ENCODE data around the gene ZNF587B.
"Not testable (repeated sequence)": the region's sequence is repeated elsewhere in the genome, so short reads cannot be mapped to it uniquely, and the experiment has no call there.

Gene ZNF587B

DNA sequence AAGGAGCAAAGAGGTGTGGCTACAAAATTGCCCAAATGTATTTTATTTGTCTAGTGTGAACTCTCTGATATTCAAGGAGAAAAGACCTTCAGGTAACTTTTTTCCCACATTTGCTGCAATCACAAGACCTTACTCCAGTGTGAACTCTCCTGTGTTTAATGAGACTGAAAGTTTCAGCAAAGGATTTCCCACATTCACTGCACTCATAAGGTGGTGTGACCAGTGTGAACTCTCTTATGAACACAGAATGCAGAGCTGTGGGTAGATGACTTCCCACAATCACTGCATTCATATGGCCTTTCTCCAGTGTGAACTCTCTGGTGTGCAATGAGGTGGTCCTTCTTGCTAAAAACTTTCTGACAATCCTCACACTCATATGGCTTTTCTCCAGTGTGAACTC, 42.4 kb downstream of the ZNF587B start:
- Histone ChIP-seq H3K4me1 (ENCODE audit: control insufficient read depth, insufficient read depth, low read length, unreplicated experiment) (no peaks in the 10 kb centered on the region), H3K79me2 (ENCODE audit: control insufficient read depth, insufficient read depth, low read length, unreplicated experiment) (no peaks in the 10 kb centered on the region), H3K27me3 (ENCODE audit: insufficient read depth, low read length) (no peaks in the 10 kb centered on the region), H3K27ac (ENCODE audit: low read depth, low read length) (no peak overlapping the region), H2AFZ (ENCODE audit: low read length, unreplicated experiment) (no peak overlapping the region), H3K36me3 (ENCODE audit: insufficient read depth, low read length) (peaks cover 35% of the 10 kb centered on the region), H3K4me3 (ENCODE audit: low read depth, low read length) (no peak overlapping the region)

DNA sequence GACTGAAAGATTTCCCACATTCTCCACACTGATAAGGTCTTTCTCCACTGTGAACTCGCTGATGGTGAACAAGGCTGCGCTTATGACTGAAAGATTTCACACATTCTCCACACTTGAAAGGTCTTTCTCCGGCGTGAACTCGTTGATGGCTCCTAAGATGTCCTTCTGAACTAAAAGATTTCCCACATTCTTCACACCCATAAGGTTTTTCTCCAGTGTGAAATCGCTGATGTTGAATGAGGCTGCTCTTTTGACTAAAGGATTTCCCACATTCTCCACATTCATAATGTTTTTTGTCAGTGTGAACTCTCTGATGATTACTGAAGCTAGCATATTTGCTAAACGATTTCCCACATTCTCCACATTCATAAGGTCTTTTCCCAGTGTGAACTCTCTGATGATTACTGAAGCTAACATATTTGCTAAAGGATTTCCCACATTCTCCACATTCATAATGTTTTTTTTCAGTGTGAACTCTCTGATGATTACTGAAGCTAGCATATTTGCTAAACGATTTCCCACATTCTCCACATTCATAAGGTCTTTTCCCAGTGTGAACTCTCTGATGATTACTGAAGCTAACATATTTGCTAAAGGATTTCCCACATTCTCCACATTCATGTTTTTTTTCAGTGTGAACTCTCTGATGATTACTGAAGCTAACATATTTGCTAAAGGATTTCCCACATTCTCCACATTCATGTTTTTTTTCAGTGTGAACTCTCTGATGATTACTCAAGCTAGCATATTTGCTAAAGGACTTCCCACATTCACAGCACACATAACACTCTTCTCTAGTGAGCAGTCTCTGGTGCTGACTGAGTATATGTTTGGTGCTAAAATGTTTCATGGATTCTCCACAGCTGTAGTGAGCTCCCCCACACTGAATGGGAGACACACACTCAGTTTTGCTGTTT, 44.0 kb downstream of the ZNF587B start:
- not testable (repeated sequence) for H3K4me3 ChIP-seq (ENCODE audit: low read depth, low read length); H3K27ac ChIP-seq (ENCODE audit: low read depth, low read length); H3K79me2 ChIP-seq (ENCODE audit: control insufficient read depth, insufficient read depth, low read length, unreplicated experiment); H3K27me3 ChIP-seq (ENCODE audit: insufficient read depth, low read length); H3K4me1 ChIP-seq (ENCODE audit: control insufficient read depth, insufficient read depth, low read length, unreplicated experiment); H2AFZ ChIP-seq (ENCODE audit: low read length, unreplicated experiment)
- peaks cover 32% of the 10 kb centered on the region for H3K36me3 ChIP-seq (ENCODE audit: insufficient read depth, low read length)

DNA sequence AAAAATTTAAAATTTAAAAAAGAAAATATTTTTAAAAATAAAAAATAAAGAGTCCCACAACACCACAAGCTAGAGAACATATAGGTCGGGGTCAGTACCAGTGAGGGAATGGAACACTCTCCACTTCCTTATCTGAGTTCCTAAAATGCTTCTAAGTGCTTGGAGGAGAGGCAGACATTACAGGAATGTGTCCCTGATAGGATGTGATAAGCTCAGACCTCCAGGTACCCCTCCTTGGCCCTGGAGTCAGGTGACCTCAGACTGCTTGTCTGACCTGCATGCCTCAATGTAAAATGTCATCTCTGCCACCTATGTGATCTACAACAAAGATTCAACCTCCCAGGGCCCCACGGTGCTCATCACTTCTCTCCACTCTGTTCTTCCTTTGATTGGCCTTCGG, 55.9 kb downstream of the ZNF587B start:
- H3K4me1 ChIP-seq (ENCODE audit: control insufficient read depth, insufficient read depth, low read length, unreplicated experiment): no peaks in the 10 kb centered on the region
- H3K79me2 ChIP-seq (ENCODE audit: control insufficient read depth, insufficient read depth, low read length, unreplicated experiment): peaks cover 43% of the 10 kb centered on the region
- no peak overlapping the region for H2AFZ ChIP-seq (ENCODE audit: low read length, unreplicated experiment)
- H3K4me3 ChIP-seq (ENCODE audit: low read depth, low read length): no peak overlapping the region
- H3K27ac ChIP-seq (ENCODE audit: low read depth, low read length): no peak overlapping the region
- H3K36me3 ChIP-seq (ENCODE audit: insufficient read depth, low read length): peaks cover 9% of the 10 kb centered on the region; the same call in 1 of the 2 replicates
- H3K27me3 ChIP-seq (ENCODE audit: insufficient read depth, low read length): no peaks in the 10 kb centered on the region

DNA sequence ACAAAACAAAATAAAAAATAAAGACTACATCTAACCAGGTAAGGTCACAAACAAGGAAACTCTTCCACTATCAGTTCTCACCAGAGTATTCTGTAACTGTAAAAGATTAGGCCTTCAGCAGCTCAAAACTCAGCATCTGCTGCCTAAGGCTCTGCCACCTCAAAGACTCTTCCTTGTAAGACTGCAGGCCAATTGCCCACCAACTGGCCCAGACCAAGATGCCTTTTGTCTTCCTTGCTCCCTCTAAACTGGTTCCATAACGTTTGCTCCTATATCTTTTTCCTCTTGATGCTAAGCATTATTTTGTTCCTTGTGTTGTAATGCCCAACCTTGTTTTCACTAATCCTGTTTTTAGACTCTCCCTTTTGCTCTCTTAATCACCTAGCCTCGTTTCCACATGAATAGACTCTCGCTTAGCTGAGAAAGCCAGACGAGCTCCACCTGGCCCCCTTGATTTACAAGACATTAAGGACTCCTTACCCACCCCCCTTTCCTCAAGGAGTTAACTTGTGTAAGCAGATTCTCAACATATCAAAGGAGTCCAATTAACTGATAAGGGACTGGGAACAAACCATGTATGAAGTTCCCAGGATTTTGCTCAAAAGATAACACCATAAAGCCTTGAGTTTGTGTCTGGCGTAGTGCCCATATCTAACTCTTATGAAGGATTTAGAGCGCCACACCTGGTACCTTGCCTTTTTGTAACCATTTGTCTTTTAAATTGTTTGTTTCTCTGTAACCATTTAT, 57.3 kb downstream of the ZNF587B start:
- Histone ChIP-seq H3K79me2 (ENCODE audit: control insufficient read depth, insufficient read depth, low read length, unreplicated experiment) (peaks cover 43% of the 10 kb centered on the region), H3K36me3 (ENCODE audit: insufficient read depth, low read length) (peaks cover 9% of the 10 kb centered on the region; the same call in 1 of the 2 replicates), H3K27me3 (ENCODE audit: insufficient read depth, low read length) (no peaks in the 10 kb centered on the region), H3K4me1 (ENCODE audit: control insufficient read depth, insufficient read depth, low read length, unreplicated experiment) (no peaks in the 10 kb centered on the region), H3K27ac (ENCODE audit: low read depth, low read length) (no peak overlapping the region), H3K4me3 (ENCODE audit: low read depth, low read length) (peak overlapping the region; percentile 95), H2AFZ (ENCODE audit: low read length, unreplicated experiment) (no peak overlapping the region)

DNA sequence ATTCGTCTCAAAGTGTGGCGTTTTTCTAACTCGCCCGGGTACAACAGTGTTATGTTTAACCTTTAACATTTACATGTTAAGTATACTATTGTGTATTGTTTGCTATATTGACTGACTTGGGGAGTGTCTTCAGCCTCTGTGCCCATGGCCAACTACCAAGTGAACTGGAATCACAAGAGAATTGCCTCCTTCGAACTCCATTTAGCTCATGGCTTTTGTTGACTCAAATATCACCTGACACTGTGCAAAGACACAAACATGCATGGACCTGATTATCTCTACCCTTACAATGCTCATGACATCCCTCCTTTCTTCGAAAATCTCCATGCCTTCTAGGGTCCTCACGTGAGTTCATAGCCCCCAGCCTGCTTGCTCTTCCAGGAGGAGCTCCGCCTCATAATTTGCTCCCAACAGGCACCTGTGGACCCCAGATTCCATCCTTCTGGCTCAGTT, 58.0 kb downstream of the ZNF587B start:
- peaks cover 41% of the 10 kb centered on the region for H3K79me2 ChIP-seq (ENCODE audit: control insufficient read depth, insufficient read depth, low read length, unreplicated experiment)
- H3K36me3 ChIP-seq (ENCODE audit: insufficient read depth, low read length): peaks cover 9% of the 10 kb centered on the region; the same call in 1 of the 2 replicates
- 0 out of 2 replicates have a peak overlapping the region, but pooled peaks have one; percentile 41 for H3K27ac ChIP-seq (ENCODE audit: low read depth, low read length)
- H3K4me3 ChIP-seq (ENCODE audit: low read depth, low read length): peak overlapping the region; percentile 95
- H2AFZ ChIP-seq (ENCODE audit: low read length, unreplicated experiment): peak overlapping the region; percentile 87
- H3K27me3 ChIP-seq (ENCODE audit: insufficient read depth, low read length): no peaks in the 10 kb centered on the region
- H3K4me1 ChIP-seq (ENCODE audit: control insufficient read depth, insufficient read depth, low read length, unreplicated experiment): no peaks in the 10 kb centered on the region

DNA sequence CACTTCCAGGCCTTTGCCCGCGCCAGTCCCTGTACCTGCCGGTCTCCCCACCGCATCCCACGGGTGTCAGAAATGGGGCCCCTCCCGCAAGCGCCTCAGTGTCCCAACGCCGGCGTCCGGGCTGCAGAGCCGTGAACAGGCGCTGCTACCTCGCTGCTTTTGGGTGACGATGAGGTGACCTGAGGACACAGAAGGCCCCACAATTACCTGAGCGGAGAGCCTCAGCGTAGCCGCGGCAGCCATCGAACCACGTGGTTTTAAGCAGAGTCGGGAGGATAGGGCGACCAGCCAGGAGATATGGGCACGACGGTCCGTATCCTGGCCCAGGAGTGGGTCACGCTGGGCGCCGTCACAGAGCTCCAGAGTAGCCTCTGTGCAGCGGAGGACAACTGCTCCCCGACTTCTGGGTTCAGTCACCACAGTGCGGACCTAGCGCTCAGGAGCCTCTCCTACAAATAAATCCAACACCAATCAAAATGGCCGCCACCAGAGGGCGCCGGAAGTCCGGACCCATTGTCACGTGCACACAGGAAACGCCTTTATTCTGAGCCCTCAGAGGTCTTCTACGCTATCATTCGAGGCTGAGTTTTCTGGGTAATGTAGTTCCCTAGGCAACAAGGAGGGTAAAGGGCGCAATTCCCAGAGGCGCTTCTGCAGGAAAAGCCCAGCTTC, 58.6 kb downstream of the ZNF587B start, which contains the start of gene ZNF814:
Gene ZNF814 (minus strand): TSS at position 478 of the 672 bp plus-strand sequence. CDS start 235 bp downstream, at position 243.
- Histone ChIP-seq H3K27me3 (ENCODE audit: insufficient read depth, low read length) (no peaks in the 10 kb centered on the region), H3K79me2 (ENCODE audit: control insufficient read depth, insufficient read depth, low read length, unreplicated experiment) (peaks cover 36% of the 10 kb centered on the region), H3K4me1 (ENCODE audit: control insufficient read depth, insufficient read depth, low read length, unreplicated experiment) (no peaks in the 10 kb centered on the region), H3K36me3 (ENCODE audit: insufficient read depth, low read length) (peaks cover 9% of the 10 kb centered on the region; the same call in 1 of the 2 replicates), H2AFZ (ENCODE audit: low read length, unreplicated experiment) (peak within 1 kb of the TSS; percentile 87), H3K27ac (ENCODE audit: low read depth, low read length) (peak within 1 kb of the TSS; percentile 41; the same call in 1 of the 2 replicates), H3K4me3 (ENCODE audit: low read depth, low read length) (peak within 1 kb of the TSS; percentile 95)

DNA sequence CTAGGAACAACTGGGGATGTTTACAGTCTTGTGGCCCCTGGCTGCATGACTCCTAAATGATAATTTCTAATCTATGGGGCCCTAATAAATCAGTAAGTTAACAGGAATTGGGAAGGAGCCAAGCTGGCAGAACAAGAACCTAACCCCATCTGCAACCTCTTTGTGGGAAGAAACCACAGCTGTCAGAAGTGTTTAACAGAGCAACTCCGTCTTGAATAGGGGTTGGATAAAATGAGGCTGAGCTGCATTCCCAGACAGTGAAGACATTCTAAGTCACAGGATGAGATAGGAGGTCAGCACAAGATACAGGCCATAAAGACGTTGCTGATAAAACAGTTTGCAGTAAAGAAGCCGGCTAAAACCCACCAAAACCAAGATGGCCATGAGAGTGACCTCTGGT, 60.6 kb downstream of the ZNF587B start:
- H3K4me1 ChIP-seq (ENCODE audit: control insufficient read depth, insufficient read depth, low read length, unreplicated experiment); H3K27ac ChIP-seq (ENCODE audit: low read depth, low read length); H3K36me3 ChIP-seq (ENCODE audit: insufficient read depth, low read length); H2AFZ ChIP-seq (ENCODE audit: low read length, unreplicated experiment); H3K4me3 ChIP-seq (ENCODE audit: low read depth, low read length); H3K27me3 ChIP-seq (ENCODE audit: insufficient read depth, low read length): not testable (repeated sequence)
- peaks cover 27% of the 10 kb centered on the region for H3K79me2 ChIP-seq (ENCODE audit: control insufficient read depth, insufficient read depth, low read length, unreplicated experiment)
